NCI-H524 treated with DMSO at 0.1 percent for 48 hours (cell line): ENCODE measurements around the gene CLRN2.
"Not testable (repeated sequence)": the region's sequence is repeated elsewhere in the genome, so short reads cannot be mapped to it uniquely, and the experiment has no call there.

Source experiments
- DNase-seq: peaks from one replicate; lab custom pipeline; 2025; lab: John Stamatoyannopoulos, UW

Gene CLRN2

DNA sequence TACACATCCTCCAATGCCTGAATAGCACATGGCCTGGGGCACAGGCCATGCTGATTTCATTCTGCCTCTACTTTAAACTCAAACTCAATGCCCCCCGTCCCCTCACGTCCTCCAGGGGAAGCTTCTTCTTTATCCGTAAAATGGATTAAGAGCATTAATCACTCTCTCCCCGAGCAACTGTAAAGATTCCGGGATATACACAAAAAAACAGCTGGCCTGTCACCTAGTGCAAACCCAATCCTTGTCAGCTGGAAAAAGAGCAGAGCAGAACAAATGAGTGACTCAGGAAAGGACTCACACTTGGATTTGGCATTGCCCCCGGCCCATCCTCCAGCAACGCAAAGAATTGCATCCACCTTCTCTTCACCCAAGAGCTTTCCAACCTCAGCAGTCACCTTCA is 10.9 kb upstream of the CLRN2 start:
- DNase-seq: no peak

- no peak for DNase-seq
These were observed 4.4 kb upstream of the CLRN2 start for GRCh38 chr4:17510582-17510981.

- no peak for DNase-seq
These were observed 3.9 kb upstream of the CLRN2 start for GRCh38 chr4:17511051-17511450.

DNA sequence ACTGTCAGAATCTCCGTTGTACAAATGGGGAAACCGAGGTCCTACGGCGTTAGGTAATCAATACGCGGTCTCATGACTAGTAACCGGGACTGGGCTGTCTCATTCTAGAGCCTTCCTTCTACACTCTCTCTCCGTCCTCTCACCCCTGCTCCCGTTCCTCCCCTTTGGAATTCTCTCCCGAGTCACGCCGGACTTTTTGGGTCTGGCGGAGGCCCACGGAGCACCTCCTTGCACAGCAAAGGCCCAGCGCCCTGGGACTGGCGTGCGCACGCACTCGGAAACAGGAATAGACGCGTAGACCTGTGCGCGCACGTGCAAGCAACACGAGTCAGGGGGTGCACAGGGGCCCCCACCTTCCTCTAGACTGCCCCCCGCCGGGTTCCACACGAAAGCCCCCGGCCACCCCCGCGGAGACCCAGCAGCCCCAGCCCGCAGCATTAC is 3.4 kb upstream of the CLRN2 start:
- DNase-seq: no peak

DNA sequence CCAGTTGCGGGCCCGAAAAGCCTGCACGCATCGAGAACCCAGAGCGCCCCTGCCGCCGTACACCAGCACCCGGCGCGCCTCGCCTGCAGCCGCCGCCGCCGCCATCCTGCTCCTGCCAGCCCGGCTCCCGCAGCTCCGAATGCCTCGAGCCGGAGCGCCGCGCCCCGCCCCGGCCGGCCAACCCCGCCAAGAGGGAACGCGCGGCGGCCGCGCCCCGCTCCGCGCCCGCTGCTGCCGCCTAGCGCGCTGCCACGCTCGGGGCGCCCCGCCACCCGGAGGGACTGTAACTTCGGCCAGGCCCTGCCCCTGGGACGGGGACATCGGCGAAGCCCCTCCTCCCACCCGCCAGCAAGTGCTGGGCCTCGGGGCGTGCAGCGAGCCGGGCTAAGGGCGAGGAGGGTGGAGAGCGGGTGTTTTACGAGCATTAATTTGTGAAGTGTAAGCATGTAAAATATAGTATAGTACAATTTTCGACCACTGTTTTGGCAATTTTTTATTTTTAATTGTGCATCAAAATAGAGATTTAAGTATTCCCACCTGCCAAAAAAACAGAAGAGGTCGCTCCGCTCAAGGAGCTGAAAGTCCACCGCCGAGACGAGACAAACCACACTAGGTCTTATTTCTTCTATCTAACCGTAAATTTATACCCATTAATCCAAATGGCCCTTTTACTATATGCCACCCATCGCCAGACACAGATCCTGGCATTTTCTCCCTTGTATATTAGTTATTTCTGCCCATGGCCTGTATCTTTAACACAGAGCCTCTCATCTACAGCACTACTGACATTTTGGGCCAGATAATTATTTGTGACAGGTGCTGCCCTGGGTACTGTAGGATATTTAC is 2.8 kb upstream of the CLRN2 start, which contains the start of gene QDPR:
Gene QDPR, minus strand, starts transcription at position 141 of the 846 bp plus-strand sequence. Its CDS starts 36 bp downstream, at position 105.
- DNase-seq: no peak

GRCh38 chr4:17512973-17513665 is 1.8 kb upstream of the CLRN2 start:
- no peak for DNase-seq

DNA sequence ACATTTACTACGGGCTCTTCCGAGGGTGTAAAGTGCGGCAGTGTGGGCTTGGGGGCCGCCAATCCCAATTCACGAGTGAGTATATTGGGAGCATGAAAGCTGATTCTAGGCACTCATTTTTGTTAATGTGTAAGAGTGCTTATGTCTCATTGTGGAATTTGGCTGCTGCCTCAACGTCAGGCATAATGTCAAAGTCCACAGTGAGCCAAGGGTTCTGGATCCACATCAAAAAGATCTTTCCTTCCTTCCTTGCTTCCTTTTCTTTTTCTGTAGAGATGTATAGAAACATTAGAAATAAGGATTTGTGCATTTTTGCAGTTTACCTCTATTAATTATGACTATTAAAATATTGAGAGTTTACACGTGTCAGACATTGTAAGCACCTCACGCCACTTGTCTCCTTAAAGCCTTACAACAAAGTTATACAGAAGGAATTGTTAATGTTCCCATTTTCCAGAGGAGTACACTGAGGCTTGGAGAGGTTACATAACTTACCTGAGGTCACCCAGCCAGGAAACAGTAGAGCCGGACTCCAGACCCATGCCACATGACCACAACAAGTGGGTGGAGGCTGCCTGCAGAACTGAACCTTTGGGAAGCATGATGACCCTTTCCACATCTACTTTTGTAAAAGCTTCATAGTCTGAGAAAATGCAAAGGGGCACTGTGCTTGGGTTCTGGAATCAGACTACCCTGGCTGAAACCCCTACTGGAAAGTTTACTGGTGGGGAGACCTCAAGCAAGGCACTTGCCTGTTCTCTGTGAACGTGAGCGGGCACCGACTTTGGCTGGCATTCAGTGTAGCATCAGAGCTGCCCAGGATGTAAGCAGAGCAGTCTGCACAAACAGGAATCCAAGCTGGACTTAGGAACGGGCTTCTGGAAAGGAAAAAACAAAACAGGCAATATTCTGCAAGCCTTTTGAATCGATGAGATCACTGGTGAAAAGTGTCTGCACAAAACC is 761 bp downstream of the CLRN2 start:
- no peak for DNase-seq

- DNase-seq: no peak
These were observed 2.0 kb downstream of the CLRN2 start for GRCh38 chr4:17516980-17517379.

GRCh38 chr4:17517664-17518063 is 2.7 kb downstream of the CLRN2 start:
- DNase-seq: no peak

DNA sequence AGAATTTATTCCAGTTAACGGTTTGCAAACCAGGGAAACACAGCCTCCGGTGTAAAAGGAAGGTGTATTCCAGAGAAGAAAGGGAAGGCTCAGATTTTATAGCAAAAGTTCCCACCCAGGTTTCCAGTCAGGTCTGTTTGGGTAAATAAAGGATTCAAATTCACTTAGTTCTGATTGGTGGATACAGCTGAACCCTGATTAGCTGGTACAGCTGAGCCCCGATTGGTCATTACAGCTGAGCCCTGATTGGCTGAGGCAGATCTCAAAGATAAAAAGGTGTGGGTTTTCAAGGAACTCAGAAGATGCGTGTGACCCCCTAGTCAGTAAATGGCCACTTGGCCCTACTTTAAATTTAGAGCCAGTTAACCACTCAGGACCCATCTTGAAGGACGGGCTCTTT is 6.6 kb downstream of the CLRN2 start:
- DNase-seq: no peak

- DNase-seq: no peak
These were observed 8.7 kb downstream of the CLRN2 start for GRCh38 chr4:17523662-17524061.

DNA sequence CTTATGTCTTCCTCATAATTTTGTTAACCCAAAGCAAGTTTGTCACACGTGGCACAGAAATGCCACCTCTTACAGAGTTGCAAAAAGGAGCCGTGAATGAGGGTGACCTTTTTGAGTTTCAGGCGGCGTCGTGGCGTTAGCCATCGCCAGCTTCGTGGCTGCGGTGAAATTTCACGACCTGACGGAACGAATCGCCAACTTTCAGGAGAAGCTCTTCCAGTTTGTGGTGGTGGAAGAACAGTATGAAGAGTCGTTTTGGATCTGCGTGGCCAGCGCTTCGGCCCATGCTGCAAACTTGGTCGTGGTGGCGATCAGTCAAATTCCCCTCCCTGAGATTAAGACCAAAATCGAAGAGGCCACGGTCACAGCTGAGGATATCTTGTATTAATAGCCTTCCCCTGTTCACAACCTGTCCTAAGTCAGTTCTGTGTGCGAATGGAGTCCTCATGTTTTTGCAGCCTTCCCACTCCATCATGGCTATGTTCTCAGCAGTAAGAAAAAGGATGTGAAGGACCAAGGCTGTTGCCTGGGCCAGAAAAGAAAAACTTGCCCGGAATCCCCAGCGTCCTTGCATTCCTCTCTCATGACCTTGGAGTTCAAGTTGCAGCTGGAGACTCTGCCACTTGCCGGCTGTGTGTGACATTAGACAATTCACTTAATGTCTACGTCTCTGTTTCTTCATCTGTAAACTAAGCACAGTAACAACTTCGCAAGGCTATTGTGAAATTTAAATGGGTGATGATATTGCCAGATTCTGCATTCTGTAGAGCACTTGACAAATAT is 11.9 kb downstream of the CLRN2 start:
- DNase-seq: no peak

DNA sequence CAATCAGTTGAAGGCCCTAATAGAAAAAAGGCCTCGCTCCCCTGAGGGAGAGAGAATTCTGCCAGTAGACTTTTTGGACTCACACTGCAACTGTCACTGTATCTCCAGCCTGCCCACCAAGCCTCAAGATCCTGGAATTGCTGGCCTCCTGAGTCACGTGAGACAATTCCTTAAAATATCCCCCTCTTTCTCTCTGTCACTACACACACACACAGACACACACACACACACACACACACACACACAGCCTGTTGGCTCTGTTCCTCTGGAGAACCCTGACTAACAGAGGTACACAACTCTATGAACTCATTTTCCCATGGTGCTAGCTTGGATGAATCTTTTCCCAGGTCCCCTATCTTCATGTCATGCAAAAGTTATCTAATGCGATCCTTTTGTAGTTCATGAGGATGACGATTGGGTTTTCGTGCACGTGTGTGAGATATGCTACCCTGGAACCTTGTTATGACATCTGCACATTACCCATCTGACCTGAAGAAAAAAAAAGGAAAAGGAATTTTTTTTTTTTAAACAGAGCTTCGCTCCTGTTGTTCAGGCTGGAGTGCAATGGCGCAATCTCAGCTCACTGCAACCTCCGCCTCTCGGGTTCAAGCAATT is 13.7 kb downstream of the CLRN2 start:
- no peak for DNase-seq

- no peak for DNase-seq
These were observed 16.7 kb downstream of the CLRN2 start for GRCh38 chr4:17531538-17532285.

GRCh38 chr4:17534705-17535104 is 19.7 kb downstream of the CLRN2 start:
- no peak for DNase-seq

GRCh38 chr4:17535242-17535641 is 20.3 kb downstream of the CLRN2 start:
- DNase-seq: no peak

GRCh38 chr4:17535906-17536305 is 20.9 kb downstream of the CLRN2 start:
- DNase-seq: no peak

DNA sequence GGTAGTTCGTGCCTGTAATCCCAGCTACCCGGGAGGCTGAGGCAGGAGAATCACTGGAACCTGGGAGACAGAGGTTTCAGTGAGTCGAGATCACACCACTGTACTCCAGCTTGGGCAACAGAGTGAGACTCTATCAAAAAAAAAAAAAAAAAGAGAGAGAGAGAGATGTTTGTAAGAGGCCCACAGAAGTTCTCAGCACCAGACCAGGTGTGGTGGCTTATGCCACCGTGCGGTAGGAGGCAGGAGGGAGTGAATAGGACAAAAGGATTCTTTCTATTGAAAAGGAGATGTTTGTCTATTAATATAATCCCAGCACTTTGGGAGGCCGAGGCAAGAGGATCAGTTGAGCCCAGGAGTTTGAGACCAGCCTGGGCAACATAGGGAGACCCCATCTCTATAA is 22.1 kb downstream of the CLRN2 start:
- not testable (repeated sequence) for DNase-seq

DNA sequence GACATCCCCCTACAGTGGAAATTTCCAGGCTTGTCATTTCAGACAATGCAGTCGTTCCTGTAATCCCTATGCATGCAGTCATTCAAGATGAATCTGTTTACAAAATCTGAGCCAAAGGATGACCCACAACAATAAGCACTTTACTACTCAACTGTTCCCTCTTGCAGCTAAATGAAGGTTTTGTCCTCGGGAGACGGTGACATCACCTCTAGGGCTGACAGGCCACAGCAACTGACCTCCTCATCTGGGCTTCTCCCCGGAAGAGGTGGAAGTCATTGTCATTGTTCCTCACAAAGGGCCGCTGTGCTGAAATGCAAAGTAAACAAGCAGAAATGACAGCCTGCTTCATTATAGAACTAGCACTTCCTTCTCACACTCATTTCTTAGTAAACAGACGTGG is 29.2 kb downstream of the CLRN2 start:
- no peak for DNase-seq

- DNase-seq: no peak
These were observed 29.9 kb downstream of the CLRN2 start for GRCh38 chr4:17544831-17545234.
